ENCODE results near the gene ALDH4A1.
A peak's percentile ranks its signal among the peaks of the same experiment; 100 is the strongest.

GRCh38 chr1:18907021-18907916 lies 4.9 kb upstream of the ALDH4A1 start:
- TF ChIP-seq POLR2A (conservative IDR thresholded peaks at IDR 0.05) (peak; percentile 54), DMBX1 (CRISPR knock-in tag; IDR thresholded peaks at IDR 0.05; ENCODE audit: borderline replicate concordance) (peak; percentile 6; the same call in 1 of the 2 replicates), TBL1XR1 (IDR thresholded peaks at IDR 0.05; ENCODE audit: low read length in 2 of 2) (no peak), L3MBTL2 (IDR thresholded peaks at IDR 0.05) (peak; percentile 54), MXI1 (IDR thresholded peaks at IDR 0.05; ENCODE audit: low read depth, low read length) (0 out of 2 replicates have a peak, but pooled peaks have one; percentile 27), CTCF (IDR thresholded peaks at IDR 0.05 in 2 of 3, conservative IDR thresholded peaks at IDR 0.05 in 1 of 3; ENCODE audit: insufficient read depth in 2 of 3, low read depth in 1 of 3, low read length in 3 of 3) (peak; percentile 98 to 100 (median 99)), FOXA1 (IDR thresholded peaks at IDR 0.05; ENCODE audit: borderline replicate concordance) (no peak), ZNF184 (CRISPR knock-in tag; IDR thresholded peaks at IDR 0.05) (no peak), EZH2 (IDR thresholded peaks at IDR 0.05; ENCODE audit: borderline replicate concordance, low read depth, low read length) (no peak), ZNF197 (CRISPR knock-in tag; IDR thresholded peaks at IDR 0.05; ENCODE audit: low read depth) (peak; percentile 44), GTF2F1 (IDR thresholded peaks at IDR 0.05; ENCODE audit: low read depth, low read length) (no peak), ZNF780A (CRISPR knock-in tag; IDR thresholded peaks at IDR 0.05) (no peak)
